SK-N-SH (cell line): ENCODE results near the gene PTCD1.
"Not testable (repeated sequence)": the region's sequence is repeated elsewhere in the genome, so short reads cannot be mapped to it uniquely, and the experiment has no call there.

Experiments
- CHD2 ChIP-seq: fragments of 150-350 bp; IDR thresholded peaks from 2 replicates; pipeline ENCODE4 v1.6.1; 2018; ENCODE audit warnings: low read length; ENCODE audit not compliant: partially characterized antibody
- CTCF ChIP-seq: fragments of 200-600 bp; sonication (generic); IDR thresholded peaks from 2 replicates; pipeline ENCODE4 v1.6.1; 2017; ENCODE audit warnings: antibody characterized with exemption, mild to moderate bottlenecking, moderate library complexity
- EZH2phosphoT487 ChIP-seq: fragments of 200-600 bp; sonication (generic); IDR thresholded peaks from 2 replicates; pipeline ENCODE4 v1.6.1; 2017; ENCODE audit warnings: low read depth, mixed run types, mild to moderate bottlenecking, antibody characterized with exemption, moderate library complexity, borderline replicate concordance
- GABPA ChIP-seq: IDR thresholded peaks from 2 replicates; pipeline ENCODE4 v1.4.0; 2012; ENCODE audit warnings: low read depth, mild to moderate bottlenecking
- GATA2 ChIP-seq: sonication (generic); formaldehyde crosslinking; IDR thresholded peaks from 2 replicates; pipeline ENCODE4 v1.5.0; 2020; ENCODE audit warnings: mild to moderate bottlenecking, missing genetic modification reagents
- JUND ChIP-seq: IDR thresholded peaks from 2 replicates; pipeline ENCODE4 v1.4.0; 2012
- POLR2AphosphoS5 ChIP-seq: IDR thresholded peaks from 2 replicates; pipeline ENCODE4 v1.6.1; 2012; ENCODE audit warnings: low read depth, low read length
- RAD21 ChIP-seq: IDR thresholded peaks from 2 replicates; pipeline ENCODE4 v1.6.1; 2012; ENCODE audit warnings: mild to moderate bottlenecking, low read length
- RCOR1 ChIP-seq: fragments of 150-350 bp; IDR thresholded peaks from 2 replicates; pipeline ENCODE4 v1.6.1; 2017; ENCODE audit warnings: antibody characterized with exemption, low read length
- REST ChIP-seq: IDR thresholded peaks from 2 replicates; pipeline ENCODE4 v1.6.1; 2012; ENCODE audit warnings: mild to moderate bottlenecking, low read depth, low read length, moderate library complexity
- SIN3A ChIP-seq: IDR thresholded peaks from 2 replicates; pipeline ENCODE4 v1.6.1; 2012; ENCODE audit warnings: low read depth, mild to moderate bottlenecking, low read length, moderate library complexity, borderline replicate concordance
- USF2 ChIP-seq: fragments of 150-350 bp; IDR thresholded peaks from 2 replicates; pipeline ENCODE4 v1.6.1; 2017; ENCODE audit warnings: antibody characterized with exemption, low read length, low read depth, borderline replicate concordance
- YY1 ChIP-seq: IDR thresholded peaks from 2 replicates; pipeline ENCODE4 v1.4.0; 2012; ENCODE audit warnings: low read depth, mild to moderate bottlenecking

GRCh38 chr7:99387239-99387635 lies 51.4 kb downstream of the PTCD1 start:
- not testable (repeated sequence) for TF ChIP-seq CTCF, USF2, GABPA, EZH2phosphoT487, YY1, CHD2, JUND, POLR2AphosphoS5, REST, SIN3A, RAD21, GATA2, RCOR1
